Activated T-cell treated with anti-CD3 and anti-CD28 coated beads for 24 hours (primary cell): ENCODE measurements around the gene TENT5A.

Experiments used
- DNase-seq: peaks from one replicate; pipeline ENCODE4 v3.0.0-alpha.2; 2020; ENCODE audit warnings: low read depth

Gene TENT5A

GRCh38 chr6:81771097-81771496, 18.6 kb upstream of the TENT5A start:
- DNase-seq = no peak

GRCh38 chr6:81770381-81770780, 17.9 kb upstream of the TENT5A start:
- no peak for DNase-seq

- DNase-seq = no peak
Observed at GRCh38 chr6:81769824-81770223, 17.3 kb upstream of the TENT5A start.

- DNase-seq = no peak
Observed at GRCh38 chr6:81768150-81768942, 15.9 kb upstream of the TENT5A start.

GRCh38 chr6:81767163-81767891, 14.8 kb upstream of the TENT5A start:
- no peak for DNase-seq

GRCh38 chr6:81766482-81767069, 14.1 kb upstream of the TENT5A start:
- no peak for DNase-seq

- DNase-seq = no peak
Observed at GRCh38 chr6:81764531-81764930, 12.1 kb upstream of the TENT5A start.

GRCh38 chr6:81763968-81764367, 11.5 kb upstream of the TENT5A start:
- no peak for DNase-seq

- no peak for DNase-seq
Observed at GRCh38 chr6:81763051-81763450, 10.6 kb upstream of the TENT5A start.

GRCh38 chr6:81762606-81763005, 10.1 kb upstream of the TENT5A start:
- no peak for DNase-seq

GRCh38 chr6:81762132-81762531, 9.7 kb upstream of the TENT5A start:
- DNase-seq = no peak

GRCh38 chr6:81761197-81761596, 8.7 kb upstream of the TENT5A start:
- no peak for DNase-seq

GRCh38 chr6:81759782-81760181, 7.3 kb upstream of the TENT5A start:
- no peak for DNase-seq

- no peak for DNase-seq
Observed at GRCh38 chr6:81758221-81758620, 5.7 kb upstream of the TENT5A start.

GRCh38 chr6:81756690-81757089, 4.2 kb upstream of the TENT5A start:
- DNase-seq = no peak

- DNase-seq = no peak
Observed at GRCh38 chr6:81755551-81755950, 3.1 kb upstream of the TENT5A start.

GRCh38 chr6:81754906-81755305, 2.4 kb upstream of the TENT5A start:
- no peak for DNase-seq

GRCh38 chr6:81753711-81754577, 1.5 kb upstream of the TENT5A start:
- DNase-seq = peak; percentile 82

GRCh38 chr6:81752921-81753710, 635 bp upstream of the TENT5A start:
- peak; percentile 26 for DNase-seq

GRCh38 chr6:81751388-81752083, 945 bp downstream of the TENT5A start:
- DNase-seq = no peak
